HG02798 (cell line): ENCODE data around the gene CCDC187.

ENCODE experiments used
- ATAC-seq: cut with Tn5 transposase; IDR thresholded peaks from one replicate; pipeline ENCODE4 v1.9.1; 2021; ENCODE audit warnings: mild to moderate bottlenecking; ENCODE audit not compliant: unreplicated experiment, poor library complexity

The CCDC187 gene

DNA sequence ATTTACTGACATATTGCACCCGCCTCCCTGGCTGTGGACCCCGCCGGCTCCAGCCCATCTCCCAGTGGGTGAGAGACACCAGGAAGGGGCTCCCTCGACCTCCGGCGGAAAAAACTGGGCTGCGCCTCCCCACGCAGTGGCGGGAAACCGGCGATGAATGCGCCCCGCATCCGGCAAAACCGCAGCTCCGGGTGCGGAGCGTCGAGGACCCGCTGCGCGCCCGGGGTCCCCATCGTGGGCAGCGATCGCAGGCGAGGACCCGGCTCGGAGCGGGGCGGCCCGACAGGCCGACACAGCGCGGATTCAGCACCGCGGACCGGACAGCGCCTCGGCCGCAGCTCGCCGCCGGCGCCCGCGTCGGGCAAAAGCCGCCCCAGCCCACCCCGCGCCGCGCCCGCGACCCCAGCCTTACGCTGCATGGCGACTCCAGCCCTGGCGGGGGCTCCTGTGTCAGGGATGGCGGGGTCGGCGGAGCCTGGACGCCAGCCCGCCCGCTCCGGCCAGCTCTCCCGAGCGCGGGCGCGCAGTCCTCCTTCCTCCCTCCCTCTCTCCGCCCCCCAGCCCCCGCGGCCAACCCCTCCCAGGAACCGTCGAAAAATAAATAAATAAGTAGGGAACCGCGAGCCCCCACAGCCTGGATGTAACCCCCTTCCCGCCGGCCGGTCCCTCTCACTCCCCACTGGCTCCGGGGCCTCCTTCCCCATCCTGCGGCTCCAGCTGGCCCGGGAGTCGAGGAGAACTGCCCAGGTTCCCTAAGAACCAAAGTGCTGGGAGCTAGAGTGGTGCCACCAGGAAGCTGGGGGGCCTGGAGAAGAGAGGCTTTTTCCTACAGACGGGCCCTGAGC lies 102.1 kb downstream of the CCDC187 start:
- ATAC-seq: no peak

DNA sequence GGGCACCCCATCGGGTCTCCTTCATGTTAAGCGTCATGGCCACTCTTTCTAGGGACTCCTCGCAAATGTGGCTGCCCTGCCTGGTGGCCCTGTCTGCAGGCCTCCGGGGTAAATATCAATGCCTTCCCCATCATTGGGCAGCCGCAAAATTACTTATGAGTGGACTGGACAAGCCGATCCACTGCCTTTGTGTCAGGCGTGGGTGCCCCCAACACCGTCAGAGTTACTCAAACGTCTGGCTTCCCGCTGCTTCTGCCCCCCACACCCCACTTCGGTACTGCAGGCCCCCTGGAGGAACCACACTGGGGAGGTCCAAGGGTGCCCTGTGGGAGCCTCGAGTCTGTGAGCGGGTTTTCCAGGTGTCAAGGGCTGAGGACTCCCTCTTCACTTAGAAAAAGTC lies 102.7 kb downstream of the CCDC187 start:
- no peak for ATAC-seq

DNA sequence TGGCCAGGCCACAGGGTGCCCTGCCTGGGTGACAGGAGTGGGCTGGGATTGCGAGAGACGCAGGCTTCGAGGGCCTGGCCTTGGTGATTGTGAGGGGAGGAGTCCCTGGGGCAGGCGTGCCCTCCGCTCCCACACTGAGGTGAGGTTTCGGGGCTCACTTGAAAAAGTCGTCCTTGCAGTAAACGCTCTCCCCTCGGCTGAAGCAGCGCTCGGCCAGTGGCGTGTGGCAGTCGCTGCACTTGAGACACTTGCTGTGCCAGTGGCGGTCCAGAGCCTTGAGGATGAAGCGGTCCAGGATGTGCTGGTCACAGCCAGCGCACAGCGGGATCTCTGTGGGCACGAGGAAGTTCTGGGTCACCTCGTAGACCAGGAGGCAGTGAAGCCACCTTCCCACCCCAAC lies 103.5 kb downstream of the CCDC187 start:
- ATAC-seq: no peak
